H54 (cell line): Measurements from ENCODE around the gene OR10A6.

Experiments used
- DNase-seq: peaks from one replicate; pipeline ENCODE4 v3.0.0; 2011; ENCODE audit warnings: low spot score, mixed read lengths; ENCODE audit not compliant: insufficient read length
- FAIRE-seq: peaks from 3 replicates; lab custom pipeline; 2011; peaks lifted over from hg19 to GRCh38; lab: Jason Lieb, UNC
- POLR2A ChIP-seq: IDR thresholded peaks from 2 replicates; pipeline ENCODE4 v1.6.1; 2011; ENCODE audit warnings: low read depth, mild to moderate bottlenecking, low read length

The OR10A6 gene, protein sequence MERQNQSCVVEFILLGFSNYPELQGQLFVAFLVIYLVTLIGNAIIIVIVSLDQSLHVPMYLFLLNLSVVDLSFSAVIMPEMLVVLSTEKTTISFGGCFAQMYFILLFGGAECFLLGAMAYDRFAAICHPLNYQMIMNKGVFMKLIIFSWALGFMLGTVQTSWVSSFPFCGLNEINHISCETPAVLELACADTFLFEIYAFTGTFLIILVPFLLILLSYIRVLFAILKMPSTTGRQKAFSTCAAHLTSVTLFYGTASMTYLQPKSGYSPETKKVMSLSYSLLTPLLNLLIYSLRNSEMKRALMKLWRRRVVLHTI

DNA sequence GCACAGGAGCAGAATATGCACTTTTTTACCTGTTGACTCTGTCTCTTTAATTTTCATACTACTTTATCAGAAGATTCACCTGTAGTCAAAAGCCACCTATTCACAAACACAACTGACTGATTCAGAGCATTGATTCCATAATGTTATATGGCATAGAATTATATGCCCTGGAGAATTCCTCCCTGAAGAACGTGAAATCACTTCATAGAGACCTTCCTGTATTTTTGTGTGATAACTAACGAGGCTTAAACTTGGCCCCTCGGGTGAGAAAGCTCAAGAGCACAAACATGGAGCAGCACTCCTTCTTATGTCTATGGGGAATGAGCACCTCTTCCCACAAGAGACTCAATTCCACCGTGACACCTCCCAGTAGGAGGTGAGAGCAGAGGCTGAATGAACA, at the start of gene OR10A6:
TSS of gene OR10A6 (minus strand) at position 101 of the 400 bp plus-strand sequence. CDS start 2,606 bp downstream, outside the sequence.
- FAIRE-seq = peak; percentile 48
- TF ChIP-seq POLR2A = no peak

DNA sequence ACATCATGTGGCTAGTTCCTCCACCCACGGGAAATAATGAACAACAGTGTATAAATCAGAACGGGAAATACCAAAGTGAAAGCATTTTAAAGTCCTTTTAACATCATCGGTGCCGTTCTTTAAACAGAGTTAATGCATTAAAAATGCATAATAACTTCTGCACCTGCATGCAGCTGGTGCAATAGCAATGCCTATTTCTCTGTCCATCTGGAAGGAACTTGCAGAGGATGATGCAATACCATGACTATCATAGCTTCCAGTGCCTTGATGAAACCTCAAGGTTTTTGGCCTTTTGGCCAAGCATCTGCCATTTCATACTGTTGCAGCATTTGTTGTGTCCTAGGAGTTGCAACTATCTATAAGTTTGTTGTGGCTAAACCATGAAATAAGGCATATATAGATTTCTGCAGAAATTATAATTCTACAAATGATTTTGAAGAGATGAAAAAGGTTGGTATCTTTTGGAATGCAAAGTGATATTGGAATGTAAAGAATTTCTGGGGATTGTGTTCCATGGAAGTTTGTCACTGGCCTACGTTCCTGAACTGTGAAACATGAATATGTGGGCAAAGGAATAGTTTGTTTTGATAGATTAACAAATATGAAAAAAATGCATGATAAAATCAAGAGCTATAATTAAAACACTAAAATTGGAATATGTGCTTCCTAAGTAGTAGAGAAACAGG, 46.3 kb upstream of the OR10A6 start:
- peak; percentile 98 for FAIRE-seq
- no peak for TF ChIP-seq POLR2A
- peak; percentile 33 for DNase-seq

More for the DNA sequence above, at the start of gene OR10A6:
- no peak for DNase-seq

DNA sequence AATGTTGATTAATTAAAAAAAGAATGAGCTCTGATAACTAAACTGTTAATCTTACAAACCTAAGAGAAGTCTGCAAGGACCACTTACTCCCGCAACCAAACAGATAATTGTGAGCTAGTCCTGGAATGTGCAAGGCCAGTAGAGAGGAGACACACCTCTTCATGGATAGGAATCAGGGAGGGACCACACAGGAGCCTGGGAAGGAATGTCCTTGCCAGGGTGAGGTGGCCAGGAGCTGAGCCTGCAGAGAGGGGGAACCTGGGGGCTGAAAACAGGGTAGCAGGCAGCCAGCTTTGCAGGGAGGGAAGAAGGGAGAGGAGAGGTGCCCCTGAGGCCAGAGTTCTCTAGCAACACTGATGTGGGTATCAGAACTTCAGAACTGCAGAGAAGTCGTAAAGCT, 43.6 kb upstream of the OR10A6 start:
- no peak for DNase-seq
- FAIRE-seq = no peak
- TF ChIP-seq POLR2A = no peak

DNA sequence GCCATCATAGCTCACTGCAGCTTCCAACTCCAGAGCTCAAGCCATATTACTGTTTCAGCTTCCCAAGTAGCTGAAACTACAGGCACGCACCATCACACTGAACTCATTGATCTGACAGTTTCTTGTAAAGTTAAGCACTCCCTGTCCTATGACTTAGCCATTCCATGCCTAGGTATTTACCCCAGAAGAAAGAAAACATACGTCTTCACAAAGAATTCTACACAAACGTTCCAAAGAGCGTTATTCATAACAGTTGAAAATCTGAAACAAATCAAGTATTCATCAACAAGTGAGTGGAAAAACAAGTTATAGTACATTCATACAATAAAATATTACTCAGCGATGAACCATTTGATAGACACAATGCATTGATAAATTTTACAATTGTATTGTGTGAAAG, 41.9 kb upstream of the OR10A6 start:
- DNase-seq (no peak), FAIRE-seq (no peak)
- TF ChIP-seq POLR2A = no peak

DNA sequence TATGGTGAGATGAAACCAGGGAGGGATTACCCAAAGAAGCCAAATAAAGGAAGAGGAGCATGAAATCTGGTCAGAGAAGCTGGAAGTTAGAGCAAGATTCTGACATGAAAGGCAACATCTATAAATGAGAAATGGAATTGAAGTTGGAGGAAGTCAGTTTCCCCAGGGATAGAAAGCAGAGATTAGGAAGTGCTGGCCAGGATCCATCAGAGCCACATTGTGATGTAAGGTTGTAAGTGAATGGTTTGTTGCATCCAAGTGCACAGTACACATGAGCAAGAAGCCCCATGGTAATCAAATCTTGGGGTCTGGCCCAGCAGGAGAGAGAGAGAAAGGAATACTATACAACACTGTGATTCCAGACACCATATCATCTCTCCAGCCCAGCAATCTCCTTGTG, 40.8 kb upstream of the OR10A6 start:
- FAIRE-seq (no peak), DNase-seq (no peak)
- TF ChIP-seq POLR2A = no peak

DNA sequence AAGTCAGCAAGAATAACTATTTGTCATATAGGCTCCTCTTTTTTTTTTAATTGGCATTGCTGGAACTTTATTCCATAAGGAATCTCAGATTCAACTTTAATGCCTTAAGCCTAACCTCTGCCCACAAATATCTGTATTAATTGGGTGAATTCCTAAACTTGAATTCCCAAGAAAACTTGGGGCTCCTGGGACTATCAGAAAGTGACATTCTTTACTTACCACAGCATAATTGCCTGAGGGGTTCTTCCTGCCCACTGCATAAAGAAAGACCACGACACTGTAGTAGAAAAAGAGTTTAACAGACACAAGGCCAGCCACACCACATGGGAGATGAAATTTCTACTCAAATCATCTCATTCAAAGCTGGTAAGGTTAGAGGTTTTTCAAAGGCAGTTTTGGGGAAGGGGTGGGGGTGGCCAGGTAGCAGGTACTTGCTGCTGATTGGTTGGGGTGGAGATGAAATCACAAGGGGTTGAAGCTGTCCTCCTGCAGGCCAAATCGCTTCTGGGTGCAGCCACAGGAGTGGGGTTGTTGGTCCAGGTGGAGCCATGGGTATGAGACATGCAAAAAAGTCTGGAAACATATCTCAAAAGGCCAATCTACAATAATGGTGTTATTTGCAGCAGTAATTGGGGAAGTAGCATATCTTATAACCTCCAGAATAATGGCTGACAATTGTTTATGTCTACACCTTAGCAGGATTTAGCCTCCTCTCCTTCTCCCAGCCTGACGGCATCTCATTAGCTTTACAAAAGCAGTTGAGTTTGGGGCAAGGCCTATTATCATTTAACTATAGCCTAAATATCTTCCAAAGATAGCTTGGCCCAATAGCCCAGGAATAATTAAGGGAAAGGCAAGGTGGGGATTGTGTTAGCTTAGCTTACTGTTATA, 38.9 kb upstream of the OR10A6 start:
- no peak for TF ChIP-seq POLR2A
- no peak for DNase-seq
- FAIRE-seq = no peak

DNA sequence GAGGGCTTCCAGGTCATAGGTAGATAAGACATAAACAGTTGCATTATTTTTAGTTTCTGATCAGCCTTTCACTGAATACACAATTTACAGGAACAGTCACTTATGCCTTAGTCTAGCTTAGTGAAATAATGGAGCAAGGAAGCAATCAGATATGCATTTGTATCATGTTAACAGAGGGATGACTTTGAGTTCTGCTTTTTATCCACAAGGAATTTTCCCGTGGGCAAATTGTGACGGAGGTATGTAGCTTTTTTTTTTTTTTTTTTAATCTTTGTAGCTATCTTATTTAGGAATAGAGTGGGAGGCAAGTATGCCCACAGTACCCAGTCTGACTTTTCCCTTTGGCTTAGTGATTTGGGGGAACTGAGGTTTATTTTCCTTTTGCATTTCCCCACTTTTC, 37.6 kb upstream of the OR10A6 start:
- no peak for TF ChIP-seq POLR2A
- FAIRE-seq (no peak), DNase-seq (no peak)

DNA sequence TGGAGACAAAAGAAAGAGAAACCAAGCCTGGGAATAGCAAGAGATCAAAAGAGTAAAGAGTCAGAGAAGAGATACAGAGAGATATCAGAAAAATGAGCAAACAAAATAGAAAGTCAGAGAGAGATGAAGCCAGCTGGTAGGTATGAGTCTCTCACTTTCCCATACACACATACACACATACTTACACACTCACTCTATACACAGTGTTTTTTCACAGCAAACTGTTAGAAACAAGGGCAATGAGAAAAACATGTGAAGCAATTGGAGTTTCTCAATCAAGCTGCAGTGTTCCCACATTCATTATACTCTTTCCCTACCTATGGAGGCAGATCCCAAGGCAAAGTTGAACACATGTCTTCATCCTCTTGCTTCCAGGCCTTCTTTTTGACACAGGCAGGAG, 36.8 kb upstream of the OR10A6 start:
- FAIRE-seq = no peak
- TF ChIP-seq POLR2A = no peak

DNA sequence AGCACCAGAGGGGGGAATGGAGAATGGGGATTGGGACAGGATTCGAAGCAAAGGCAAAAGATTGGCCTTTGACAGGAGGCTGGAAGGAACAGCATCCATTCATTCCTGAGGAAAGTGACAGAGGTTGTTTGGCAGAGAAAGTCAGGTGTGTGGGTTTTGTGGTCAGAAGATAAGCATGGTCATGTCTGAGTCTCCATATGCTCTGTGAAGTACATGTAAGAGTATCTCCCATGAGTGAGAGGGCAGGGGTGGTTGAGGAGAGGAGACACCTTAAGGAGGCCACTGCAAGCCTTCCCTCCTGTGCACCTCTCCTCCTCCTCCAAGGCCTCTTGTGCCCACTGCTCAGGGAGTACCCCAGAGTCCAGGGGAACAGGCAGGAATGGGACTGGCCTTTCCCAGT, 36.0 kb upstream of the OR10A6 start:
- DNase-seq = no peak
- FAIRE-seq = no peak

More for the DNA sequence above, 36.8 kb upstream of the OR10A6 start:
- DNase-seq = no peak

DNA sequence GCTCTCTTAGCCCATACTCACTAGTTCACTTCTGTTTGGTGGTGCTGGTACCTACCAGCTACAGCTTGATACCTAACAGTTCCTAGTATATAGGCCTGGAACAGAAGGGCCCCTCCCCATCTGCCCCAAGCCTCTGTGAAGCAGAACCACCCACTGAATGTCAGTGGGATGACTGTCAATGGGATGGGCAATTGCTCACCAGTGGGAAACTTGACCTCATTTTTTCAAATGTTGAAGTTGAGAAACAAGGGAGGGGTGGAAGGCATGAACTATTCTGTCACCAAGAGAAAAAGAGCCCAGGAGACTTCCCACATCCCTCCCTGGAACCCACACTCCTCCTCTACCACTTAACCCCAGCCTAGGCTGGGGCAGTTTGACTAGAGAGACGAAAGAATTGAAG, 34.3 kb upstream of the OR10A6 start, which contains the start of gene NLRP10:
TSS of gene NLRP10 (minus strand) at position 62 of the 400 bp plus-strand sequence. CDS start 1,952 bp downstream, outside the sequence.
- TF ChIP-seq POLR2A = no peak
- DNase-seq (peak; percentile 38), FAIRE-seq (no peak)

More for the DNA sequence above, 36.0 kb upstream of the OR10A6 start:
- TF ChIP-seq POLR2A = no peak

DNA sequence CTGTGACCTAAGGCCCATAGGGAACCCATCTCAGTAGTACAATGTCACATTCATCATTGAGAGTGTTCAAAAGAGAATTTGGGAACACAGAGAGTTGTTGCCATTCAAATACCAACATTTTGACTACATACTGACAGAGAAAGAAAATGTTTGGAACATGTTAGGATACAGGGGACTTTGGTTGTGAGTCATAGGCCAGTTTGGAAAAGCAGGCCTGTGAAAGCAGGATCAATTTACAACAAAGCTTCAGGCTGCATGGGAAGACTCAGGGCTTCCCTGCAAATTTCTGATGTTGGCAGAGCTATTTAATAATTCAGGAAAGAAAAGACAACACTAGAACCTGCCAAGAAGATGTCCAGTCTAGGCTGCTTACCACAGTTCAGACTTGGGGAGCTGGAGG, 33.8 kb upstream of the OR10A6 start:
- DNase-seq = no peak

DNA sequence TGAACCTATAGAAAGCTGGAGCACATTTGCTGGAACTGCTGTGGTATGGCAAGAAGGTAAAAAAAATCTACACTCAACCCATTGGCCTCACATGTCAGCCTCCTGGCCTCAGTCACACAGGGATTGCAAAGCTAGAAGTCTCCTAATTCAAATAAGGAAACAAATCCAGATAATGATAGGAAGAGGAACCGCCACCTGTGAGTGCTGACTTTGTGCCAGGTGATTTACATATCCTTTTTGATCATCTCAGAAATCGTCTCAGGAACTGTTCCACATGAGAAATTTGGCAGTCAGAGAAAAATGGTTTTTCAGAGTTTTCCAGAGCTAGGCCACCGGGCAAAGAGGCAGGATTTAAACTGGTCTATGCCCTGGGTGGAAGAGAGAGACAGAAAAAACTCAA, 33.2 kb upstream of the OR10A6 start:
- FAIRE-seq (no peak), DNase-seq (no peak)
- TF ChIP-seq POLR2A = no peak

More for the DNA sequence above, 33.8 kb upstream of the OR10A6 start:
- FAIRE-seq = peak; percentile 61
- no peak for TF ChIP-seq POLR2A

DNA sequence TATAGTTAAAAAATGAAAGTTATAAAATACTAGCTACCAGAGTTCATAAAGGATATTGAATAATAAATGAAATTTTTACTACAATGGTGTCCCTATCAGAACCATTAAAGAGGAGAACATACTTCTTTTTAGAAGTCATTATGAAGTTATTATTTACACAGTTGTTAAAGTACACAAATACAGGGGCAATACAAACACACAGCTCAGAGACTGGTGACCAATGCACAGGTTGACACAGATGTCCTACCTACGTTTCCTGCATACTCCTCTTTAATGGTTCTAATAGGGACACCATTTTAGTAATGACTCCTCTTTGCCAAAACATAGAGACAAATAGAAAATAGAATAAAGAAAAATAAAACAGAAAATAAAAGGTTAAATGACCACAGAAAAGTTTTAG, 24.1 kb upstream of the OR10A6 start:
- no peak for TF ChIP-seq POLR2A
- FAIRE-seq (no peak), DNase-seq (no peak)
